Stimulated activated CD4-positive, alpha-beta T cell treated with anti-CD3 and anti-CD28 coated beads, Interleukin-4, amount 100 ng/mL, for 24 hours (primary cell): Measurements from ENCODE around the gene ZRANB3.

Source experiments
- DNase-seq: peaks from one replicate; pipeline ENCODE4 v3.0.0-alpha.2; 2020

Gene ZRANB3

GRCh38 chr2:135238651-135239050 lies 292.4 kb downstream of the ZRANB3 start:
- no peak for DNase-seq

- DNase-seq = no peak
These were observed 300.9 kb downstream of the ZRANB3 start for GRCh38 chr2:135230150-135230549.

- DNase-seq = no peak
These were observed 303.6 kb downstream of the ZRANB3 start for GRCh38 chr2:135227386-135227785.

GRCh38 chr2:135226961-135227360 lies 304.1 kb downstream of the ZRANB3 start:
- no peak for DNase-seq

- DNase-seq = no peak
These were observed 305.2 kb downstream of the ZRANB3 start for GRCh38 chr2:135225781-135226180.

GRCh38 chr2:135219226-135219625 lies 311.8 kb downstream of the ZRANB3 start:
- DNase-seq = no peak

- no peak for DNase-seq
These were observed 312.6 kb downstream of the ZRANB3 start for GRCh38 chr2:135218426-135218825.

- no peak for DNase-seq
These were observed 318.3 kb downstream of the ZRANB3 start for GRCh38 chr2:135212757-135213156.

- no peak for DNase-seq
These were observed 323.0 kb downstream of the ZRANB3 start for GRCh38 chr2:135208016-135208415.

- no peak for DNase-seq
These were observed 327.1 kb downstream of the ZRANB3 start for GRCh38 chr2:135203944-135204343.

- no peak for DNase-seq
These were observed 328.3 kb downstream of the ZRANB3 start for GRCh38 chr2:135202751-135203150.

- DNase-seq = no peak
These were observed 332.5 kb downstream of the ZRANB3 start for GRCh38 chr2:135198481-135198880.

GRCh38 chr2:135190799-135191198 lies 340.2 kb downstream of the ZRANB3 start:
- DNase-seq = no peak

- DNase-seq = no peak
These were observed 341.9 kb downstream of the ZRANB3 start for GRCh38 chr2:135189148-135189547.

GRCh38 chr2:135187270-135187669 lies 343.7 kb downstream of the ZRANB3 start:
- no peak for DNase-seq

GRCh38 chr2:135186054-135186453 lies 345.0 kb downstream of the ZRANB3 start:
- no peak for DNase-seq

GRCh38 chr2:135183822-135184221 lies 347.2 kb downstream of the ZRANB3 start:
- DNase-seq = no peak

GRCh38 chr2:135182601-135183000 lies 348.4 kb downstream of the ZRANB3 start:
- DNase-seq = no peak

GRCh38 chr2:135182190-135182589 lies 348.8 kb downstream of the ZRANB3 start:
- no peak for DNase-seq

GRCh38 chr2:135179689-135180088 lies 351.3 kb downstream of the ZRANB3 start:
- DNase-seq = no peak

GRCh38 chr2:135175177-135175576 lies 355.8 kb downstream of the ZRANB3 start:
- DNase-seq = no peak

GRCh38 chr2:135174810-135175093 lies 356.3 kb downstream of the ZRANB3 start:
- DNase-seq = no peak

GRCh38 chr2:135174049-135174809 lies 356.8 kb downstream of the ZRANB3 start:
- DNase-seq = no peak

- no peak for DNase-seq
These were observed 360.9 kb downstream of the ZRANB3 start for GRCh38 chr2:135169900-135170753.
